Measurements from ENCODE around the gene NSFL1C. TPM values are rescaled to one million over a fixed set of nuclear protein-coding genes. Genes with fewer than 3 reads are reported as not detected.

NSFL1C gene
- total RNA-seq, 6 experiments from 2014 or later = 40.8 to 53.5 (median 43.4) TPM

DNA sequence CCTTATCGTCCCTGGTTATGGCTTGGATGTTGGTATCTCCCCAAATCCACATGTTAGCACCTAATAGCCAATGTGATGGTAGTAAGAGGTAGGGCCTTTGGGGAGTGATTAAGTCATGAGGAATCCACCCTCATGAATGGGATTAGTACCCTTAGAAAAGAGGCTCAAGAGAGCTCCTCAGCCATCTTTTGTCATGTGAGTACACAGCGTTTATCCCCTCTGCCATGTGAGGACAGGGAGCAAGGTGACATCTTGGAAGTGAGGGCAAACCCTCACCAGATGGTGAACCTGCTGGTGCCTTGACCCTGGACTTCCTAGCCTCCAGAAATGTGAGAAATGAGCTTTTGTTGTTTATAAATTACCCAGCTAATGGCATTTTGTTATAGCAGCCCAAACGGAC, 40.6 kb upstream of the NSFL1C start:
- DNase-seq (no peak), ATAC-seq (no peak)
- Histone ChIP-seq H3K9me3 (no peaks in the 10 kb centered on the region), H3K36me3 (no peaks in the 10 kb centered on the region), H3K4me1 (no peaks in the 10 kb centered on the region), H3K4me3 (no peak overlapping the region), H3K27me3 (no peaks in the 10 kb centered on the region), H3K27ac (no peak overlapping the region)
- TF ChIP-seq, protein P1, sequence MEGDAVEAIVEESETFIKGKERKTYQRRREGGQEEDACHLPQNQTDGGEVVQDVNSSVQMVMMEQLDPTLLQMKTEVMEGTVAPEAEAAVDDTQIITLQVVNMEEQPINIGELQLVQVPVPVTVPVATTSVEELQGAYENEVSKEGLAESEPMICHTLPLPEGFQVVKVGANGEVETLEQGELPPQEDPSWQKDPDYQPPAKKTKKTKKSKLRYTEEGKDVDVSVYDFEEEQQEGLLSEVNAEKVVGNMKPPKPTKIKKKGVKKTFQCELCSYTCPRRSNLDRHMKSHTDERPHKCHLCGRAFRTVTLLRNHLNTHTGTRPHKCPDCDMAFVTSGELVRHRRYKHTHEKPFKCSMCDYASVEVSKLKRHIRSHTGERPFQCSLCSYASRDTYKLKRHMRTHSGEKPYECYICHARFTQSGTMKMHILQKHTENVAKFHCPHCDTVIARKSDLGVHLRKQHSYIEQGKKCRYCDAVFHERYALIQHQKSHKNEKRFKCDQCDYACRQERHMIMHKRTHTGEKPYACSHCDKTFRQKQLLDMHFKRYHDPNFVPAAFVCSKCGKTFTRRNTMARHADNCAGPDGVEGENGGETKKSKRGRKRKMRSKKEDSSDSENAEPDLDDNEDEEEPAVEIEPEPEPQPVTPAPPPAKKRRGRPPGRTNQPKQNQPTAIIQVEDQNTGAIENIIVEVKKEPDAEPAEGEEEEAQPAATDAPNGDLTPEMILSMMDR (IDR thresholded peaks at IDR 0.05) = no peak
- WGBS (ENCODE audit: insufficient coverage, low coverage, low lambda C conversion rate, missing lambda C conversion rate) = 51% methylated on average over 3 of the region's 3 CpGs
- intact Hi-C loops (cut with DNase I) = no loop called here

DNA sequence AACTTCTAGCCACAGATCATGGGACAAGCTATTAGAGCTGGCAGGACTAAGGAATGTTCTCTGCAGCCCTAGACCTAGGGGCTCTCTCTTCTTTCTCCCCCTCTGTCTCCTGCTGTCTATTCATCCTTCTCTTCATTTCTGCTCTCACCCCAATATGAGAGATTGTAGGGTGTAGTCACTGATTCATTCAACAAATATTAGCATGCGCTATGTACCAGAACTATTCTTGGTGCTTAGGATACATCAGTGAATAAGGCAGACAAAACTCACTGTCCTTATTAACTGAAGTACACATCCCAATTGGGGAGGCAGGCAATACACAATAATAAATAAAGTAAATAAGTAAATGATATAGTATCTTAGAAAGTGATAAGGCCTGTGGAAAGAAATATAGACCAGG, 39.2 kb upstream of the NSFL1C start:
- no peak overlapping the region for H3K4me3 ChIP-seq
- no peaks in the 10 kb centered on the region for H3K36me3 ChIP-seq
- 0% methylated on average over 1 of the region's 1 CpG for WGBS (ENCODE audit: insufficient coverage, low coverage, low lambda C conversion rate, missing lambda C conversion rate)
- no peaks in the 10 kb centered on the region for H3K27me3 ChIP-seq
- no peak overlapping the region for H3K27ac ChIP-seq
- no peaks in the 10 kb centered on the region for H3K4me1 ChIP-seq
- DNase-seq (no peak), ATAC-seq (no peak)
- intact Hi-C loops (cut with DNase I) = no loop called here
- TF ChIP-seq, protein P1 (IDR thresholded peaks at IDR 0.05) = no peak
- TF ChIP-seq POLR2A (IDR thresholded peaks at IDR 0.05) = no peak
- no peaks in the 10 kb centered on the region for H3K9me3 ChIP-seq

DNA sequence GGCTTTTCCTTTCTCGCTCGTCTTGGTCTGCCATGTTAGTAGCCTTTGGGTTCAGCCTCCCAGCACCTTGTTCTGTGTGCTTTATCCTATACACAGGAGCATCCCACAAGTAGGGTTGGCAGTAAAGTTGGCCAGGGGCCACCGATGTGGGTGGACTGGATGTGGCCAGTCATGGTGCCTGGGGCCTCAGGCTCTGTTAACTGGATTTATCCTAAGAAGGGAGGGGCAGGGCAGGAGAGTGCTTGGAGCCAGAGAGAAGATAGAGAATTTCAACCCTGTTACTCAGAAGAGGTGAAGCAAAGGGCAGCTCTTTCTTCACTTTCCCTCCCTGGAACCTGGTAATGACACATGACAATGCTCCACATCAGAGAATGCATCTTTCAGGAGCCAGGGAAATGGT, 38.7 kb upstream of the NSFL1C start:
- WGBS (ENCODE audit: insufficient coverage, low coverage, low lambda C conversion rate, missing lambda C conversion rate) = 51% methylated on average over 3 of the region's 3 CpGs

DNA sequence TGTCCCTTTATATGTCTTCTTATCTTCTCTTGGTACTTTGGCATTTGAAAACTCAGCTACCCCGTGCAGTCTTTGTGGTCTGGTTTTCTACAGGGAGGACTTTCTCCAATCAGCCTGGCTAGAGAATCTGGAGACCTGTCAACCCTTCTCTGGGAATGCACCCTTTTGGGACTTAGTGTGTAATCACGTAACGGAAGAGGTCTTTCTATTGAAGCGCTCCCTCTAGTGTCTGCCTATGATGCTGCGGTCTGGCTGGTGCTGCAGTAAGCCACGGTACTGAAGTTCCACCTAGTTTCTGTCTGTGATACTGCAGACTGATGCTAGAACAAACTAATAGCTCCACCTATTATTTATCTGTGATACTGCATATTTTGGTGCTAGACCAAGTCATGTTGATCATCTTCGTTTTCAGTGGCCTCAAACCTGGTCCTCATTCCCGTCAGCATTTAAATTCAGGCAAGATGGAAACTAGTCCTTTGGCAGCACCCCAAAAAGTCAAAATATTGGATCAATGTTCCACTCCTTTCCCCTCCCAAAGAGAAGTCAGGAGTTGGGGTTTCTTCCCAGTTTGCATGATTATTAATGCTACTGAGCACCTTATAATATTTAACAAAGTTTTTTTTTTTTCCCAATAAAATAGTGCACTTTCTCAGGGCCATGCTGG, 37.0 kb upstream of the NSFL1C start:
- intact Hi-C loops (cut with DNase I) = no loop called here
- Histone ChIP-seq H3K4me3 (no peak overlapping the region), H3K27ac (no peak overlapping the region), H3K4me1 (no peaks in the 10 kb centered on the region), H3K9me3 (no peaks in the 10 kb centered on the region), H3K27me3 (no peaks in the 10 kb centered on the region), H3K36me3 (no peaks in the 10 kb centered on the region)
- ATAC-seq = peak; percentile 100
- no peak for TF ChIP-seq POLR2A (IDR thresholded peaks at IDR 0.05)
- TF ChIP-seq, protein P1 (IDR thresholded peaks at IDR 0.05) = peak; percentile 97 to 98 (median 98)
- WGBS (ENCODE audit: insufficient coverage, low coverage, low lambda C conversion rate, missing lambda C conversion rate) = 0% methylated on average over 4 of the region's 8 CpGs
- peak; percentile 76 to 81 (median 78) for DNase-seq

More for the DNA sequence above, 38.7 kb upstream of the NSFL1C start:
- ATAC-seq (no peak), DNase-seq (no peak)
- TF ChIP-seq POLR2A (IDR thresholded peaks at IDR 0.05) = no peak
- TF ChIP-seq, protein P1 (IDR thresholded peaks at IDR 0.05) = no peak
- Histone ChIP-seq H3K27me3 (no peaks in the 10 kb centered on the region), H3K27ac (no peak overlapping the region), H3K36me3 (no peaks in the 10 kb centered on the region), H3K4me1 (no peaks in the 10 kb centered on the region), H3K9me3 (no peaks in the 10 kb centered on the region), H3K4me3 (no peak overlapping the region)
- intact Hi-C loops (cut with DNase I) = no loop called here
